Right cardiac atrium (tissue), 5 donors: Measurements from ENCODE around the gene MFN1. TPM values are rescaled to one million over a fixed set of nuclear protein-coding genes. Genes with fewer than 3 reads are reported as not detected.

Experiments used
- ATAC-seq, 2 donors: fragments of 200-7000 bp; cut with Tn5 transposase; one replicate each; pipeline versions ENCODE4 v1.8.0 to v1.9.1; 2020; ENCODE audit warnings: moderate library complexity in 2 of 2, mild to moderate bottlenecking in 1 of 2
- DNase-seq, 3 donors: peaks; one replicate each; pipeline ENCODE4 v3.0.0-alpha.2; 2020
- H3K27ac ChIP-seq: one replicate; pipeline ENCODE4 v1.5.1; 2013; ENCODE audit warnings: mild to moderate bottlenecking, low read length, control low read depth, moderate library complexity
- H3K27me3 ChIP-seq: one replicate; pipeline ENCODE4 v1.6.1; 2013; ENCODE audit not compliant: control insufficient read depth, insufficient read depth
- H3K4me1 ChIP-seq: one replicate; pipeline ENCODE4 v1.6.1; 2013; ENCODE audit warnings: low read length; ENCODE audit not compliant: control insufficient read depth, insufficient read depth
- H3K4me3 ChIP-seq: one replicate; pipeline ENCODE4 v1.5.1; 2013; ENCODE audit warnings: low read length, control low read depth
- H3K9me3 ChIP-seq: one replicate; pipeline ENCODE4 v1.6.1; 2013; ENCODE audit warnings: low read length; ENCODE audit not compliant: control insufficient read depth
- WGBS: extraction: QIAGEN DNeasy Blood & Tissue Kit; methylation state at CpG from one replicate; pipeline ENCODE4 v1.1.7; 2013; 5-methylcytosine and 5-hydroxymethylcytosine counted together
- intact Hi-C, 4 donors: fragments of 100-400 bp; cut with DNase I; formaldehyde crosslinking; loops; one replicate each; pipeline versions ENCODE4 v1.11.0 to v1.14.0; 2022 to 2023
- polyA plus RNA-seq: library from polyadenylated mRNA; stranded (reverse); fragments of 200-250 nt; gene quantifications from one replicate; pipeline ENCODE4 v1.2.3, GENCODE V29; 2013
- total RNA-seq, 4 donors: library from RNA; stranded (reverse); fragmentation: NEBNext Ultra II Directional; extraction: Animal tissue kit (Norgen Biotek cat#: 25700); gene quantifications; one replicate each; pipeline ENCODE4 v1.2.1, GENCODE V29; 2021
- donor health status: healthy with polysubstance abuse.
- donor health status: DM: no; HTN: yes; CAD: no.
- donor health status: DM: no; HTN: no; CAD: no.
- donor health status: DM: no; HTN: yes; CAD: no; lungs with severe emphysema.
- donor health status: DM: yes; HTN: yes; CAD: no.

The MFN1 gene
- total and polyA plus RNA-seq, 5 donors = 20.9 to 95.5 (median 70.3) TPM

DNA sequence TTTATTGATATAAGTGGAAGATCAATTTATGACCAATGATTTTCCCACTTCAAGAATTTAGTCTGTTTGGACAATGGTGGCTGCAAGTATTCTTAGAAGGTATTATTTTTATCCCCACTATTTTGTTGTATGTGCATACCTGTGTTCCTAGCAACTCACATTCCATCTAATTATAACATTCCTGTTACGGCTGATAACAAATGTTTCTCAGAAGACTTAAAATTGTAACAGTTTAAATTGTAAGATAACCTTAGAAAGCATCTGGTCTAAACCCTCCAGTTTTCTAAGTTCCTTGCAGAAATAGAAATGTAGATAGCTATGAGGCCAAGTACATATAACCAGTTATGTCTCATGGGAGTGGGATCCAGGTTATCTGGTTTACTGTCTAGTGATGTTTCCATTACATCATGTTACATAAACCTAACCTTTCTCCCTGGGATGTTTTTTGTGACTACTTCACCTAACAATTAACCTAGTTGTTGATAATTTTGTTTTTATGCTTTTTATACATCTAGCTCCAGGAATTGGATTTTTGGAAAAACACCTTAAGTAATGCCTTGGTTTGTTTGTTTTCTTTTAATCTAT, 11.1 kb upstream of the MFN1 start:
- H3K4me3 ChIP-seq = no peak overlapping the region
- DNase-seq (no peak), ATAC-seq (peak; percentile 51 to 68)
- 41% methylated on average over 1 of the region's 1 CpG for WGBS
- intact Hi-C loops = no loop called here
- no peaks in the 10 kb centered on the region for H3K9me3 ChIP-seq
- no peak overlapping the region for H3K27ac ChIP-seq
- no peaks in the 10 kb centered on the region for H3K27me3 ChIP-seq
- H3K4me1 ChIP-seq = no peaks in the 10 kb centered on the region

DNA sequence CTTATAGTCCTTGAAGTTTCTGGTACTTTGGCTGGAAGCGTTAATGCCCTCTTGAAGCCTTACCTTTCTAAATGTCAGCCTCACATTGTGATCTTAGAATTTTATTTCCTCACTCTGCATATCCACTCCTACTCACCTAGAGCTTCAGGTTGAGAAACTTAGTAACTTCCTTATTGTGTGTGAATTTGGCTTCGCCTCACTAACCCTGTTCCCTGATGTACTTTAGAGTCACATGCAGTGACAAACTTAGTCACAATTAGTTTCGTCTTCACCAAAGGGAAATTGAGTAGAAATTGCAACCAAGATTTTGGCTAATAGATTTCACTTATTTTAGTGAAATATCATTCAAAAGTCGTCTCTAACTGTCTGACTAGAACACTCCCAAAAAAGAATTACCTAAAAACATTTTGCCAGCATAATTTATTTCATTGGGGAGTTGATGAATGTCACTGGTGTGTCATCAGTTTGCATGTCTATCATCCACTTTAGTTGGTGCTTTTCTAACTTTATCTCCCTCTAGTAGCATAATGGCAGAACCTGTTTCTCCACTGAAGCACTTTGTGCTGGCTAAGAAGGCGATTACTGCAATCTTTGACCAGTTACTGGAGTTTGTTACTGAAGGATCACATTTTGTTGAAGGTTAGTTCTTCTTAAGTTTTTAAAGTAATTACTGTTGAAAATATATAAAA, 960 bp downstream of the MFN1 start:
- Histone ChIP-seq H3K27me3 (no peaks in the 10 kb centered on the region), H3K9me3 (no peaks in the 10 kb centered on the region), H3K4me1 (no peaks in the 10 kb centered on the region), H3K27ac (peak overlapping the region; percentile 13), H3K4me3 (peak overlapping the region; percentile 79)
- DNase-seq (no peak), ATAC-seq (no peak)
- WGBS = 30% methylated on average over 5 of the region's 5 CpGs
- intact Hi-C loops = loop anchor here in 1 of 4 donors (10.0 kb wide), 1 partner anchor 216 kb away; the partner anchor contains the start of gene ACTL6A

DNA sequence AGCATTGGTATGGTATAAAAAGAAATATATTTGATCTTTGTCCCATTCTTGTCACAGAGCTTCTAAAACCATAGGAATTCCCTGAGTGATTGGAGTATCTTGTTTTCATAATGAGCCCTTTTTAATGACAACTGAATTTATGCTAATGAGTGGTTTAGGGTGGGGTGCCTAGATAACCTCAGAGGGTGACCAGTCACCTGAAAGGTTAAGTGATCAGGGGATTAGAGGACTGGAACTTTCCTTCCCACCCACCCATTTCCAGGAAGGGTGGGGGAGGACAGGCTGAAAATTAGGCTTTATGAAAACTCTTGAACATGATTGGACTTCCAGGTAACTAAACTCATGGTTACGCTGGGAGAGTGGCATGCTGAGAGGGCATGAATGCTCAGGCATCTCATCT, 8.5 kb downstream of the MFN1 start:
- WGBS = 97% methylated on average over 1 of the region's 1 CpG
- no peak for DNase-seq
- H3K9me3 ChIP-seq = no peaks in the 10 kb centered on the region

DNA sequence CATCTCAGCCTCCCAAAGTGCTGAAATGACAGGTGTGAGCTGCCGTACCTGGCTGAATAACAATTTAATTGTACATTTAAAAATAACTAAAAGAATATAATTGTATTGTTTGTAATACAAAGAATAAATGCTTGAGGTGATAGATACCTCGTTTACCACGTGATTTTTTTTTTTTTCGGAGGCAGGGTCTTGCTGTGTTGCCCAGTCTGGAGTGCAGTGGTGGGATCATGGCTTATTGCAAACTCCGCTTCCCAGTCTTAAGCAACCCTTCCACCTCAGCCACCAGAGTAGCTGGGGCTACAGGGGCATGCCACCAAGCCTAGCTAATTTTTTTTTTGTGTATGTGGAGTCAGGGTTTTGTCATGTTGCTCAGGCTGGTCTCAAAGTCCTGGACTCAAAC, 15.8 kb downstream of the MFN1 start:
- no peaks in the 10 kb centered on the region for H3K27me3 ChIP-seq
- no peaks in the 10 kb centered on the region for H3K4me1 ChIP-seq
- DNase-seq = no peak
- no peaks in the 10 kb centered on the region for H3K9me3 ChIP-seq
- no peak overlapping the region for H3K4me3 ChIP-seq
- ATAC-seq = no peak
- 96% methylated on average over 5 of the region's 5 CpGs for WGBS
- intact Hi-C loops = loop anchor here in 1 of 4 donors (10.0 kb wide), 1 partner anchor 221 kb away; no protein-coding TSS in a partner anchor
- H3K27ac ChIP-seq = no peak overlapping the region

More for the DNA sequence above, 8.5 kb downstream of the MFN1 start:
- H3K27me3 ChIP-seq = no peaks in the 10 kb centered on the region
- no peaks in the 10 kb centered on the region for H3K4me1 ChIP-seq
- no peak overlapping the region for H3K27ac ChIP-seq
- no peak overlapping the region for H3K4me3 ChIP-seq
- intact Hi-C loops = no loop called here
- no peak for ATAC-seq

DNA sequence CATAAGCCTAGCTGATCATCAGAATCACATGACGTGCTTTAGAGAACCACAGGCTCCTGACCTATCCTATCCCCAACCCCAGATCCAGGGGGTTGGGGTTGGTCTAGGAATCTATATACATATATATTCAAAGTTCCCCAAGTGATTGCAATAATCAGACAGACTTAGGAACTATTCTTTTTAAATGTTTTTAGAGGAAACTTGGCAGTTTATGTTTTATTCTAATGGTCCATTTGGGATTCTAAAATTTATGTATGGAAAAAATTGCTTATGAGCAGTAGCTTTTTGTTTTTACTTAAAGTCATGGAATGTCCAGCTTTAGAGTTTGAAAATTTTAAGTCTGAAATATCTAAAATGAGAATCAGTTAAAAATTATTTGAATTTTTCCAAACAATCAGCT, 22.1 kb downstream of the MFN1 start:
- Histone ChIP-seq H3K4me3 (no peak overlapping the region), H3K4me1 (no peaks in the 10 kb centered on the region), H3K27me3 (no peaks in the 10 kb centered on the region), H3K9me3 (no peaks in the 10 kb centered on the region), H3K27ac (no peak overlapping the region)
- ATAC-seq = no peak
- DNase-seq = no peak
- 92% methylated on average over 1 of the region's 1 CpG for WGBS
- intact Hi-C loops = loop anchor here in 1 of 4 donors (10.0 kb wide), 1 partner anchor 215 kb away; no protein-coding TSS in a partner anchor

DNA sequence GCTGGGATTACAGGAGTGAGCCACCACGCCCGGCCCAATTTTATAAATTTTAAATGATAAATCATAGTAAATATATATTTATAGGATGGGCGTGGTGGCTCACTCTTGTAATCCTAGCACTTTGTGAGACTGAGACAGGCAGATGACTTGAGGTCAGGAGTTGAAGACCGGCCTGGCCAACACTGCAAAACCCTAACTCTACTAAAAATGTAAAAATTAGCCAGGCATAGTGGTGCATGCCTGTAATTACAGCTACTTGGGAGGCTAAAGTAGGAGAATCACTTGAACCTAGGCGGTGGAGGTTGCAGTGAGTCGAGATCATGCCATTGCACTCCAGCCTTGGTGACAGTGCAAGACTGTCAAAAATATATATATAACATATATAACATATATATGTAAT, 26.4 kb downstream of the MFN1 start:
- 98% methylated on average over 6 of the region's 6 CpGs for WGBS
- DNase-seq (no peak), ATAC-seq (no peak)
- H3K4me1 ChIP-seq = no peaks in the 10 kb centered on the region
- H3K4me3 ChIP-seq = no peak overlapping the region
- intact Hi-C loops = no loop called here
- no peaks in the 10 kb centered on the region for H3K27me3 ChIP-seq
- H3K9me3 ChIP-seq = no peaks in the 10 kb centered on the region
- H3K27ac ChIP-seq = no peak overlapping the region

GRCh38 chr3:179375091-179375999, 27.8 kb downstream of the MFN1 start:
- H3K27ac ChIP-seq = no peak overlapping the region
- ATAC-seq (no peak), DNase-seq (no peak)
- H3K4me3 ChIP-seq = no peak overlapping the region
- no peaks in the 10 kb centered on the region for H3K9me3 ChIP-seq
- no peaks in the 10 kb centered on the region for H3K4me1 ChIP-seq
- intact Hi-C loops = no loop called here
- H3K27me3 ChIP-seq = no peaks in the 10 kb centered on the region
- WGBS = 89% methylated on average over 12 of the region's 12 CpGs

- 91% methylated on average over 1 of the region's 1 CpG for WGBS
- H3K9me3 ChIP-seq = no peaks in the 10 kb centered on the region
- H3K4me3 ChIP-seq = no peak overlapping the region
- no peak overlapping the region for H3K27ac ChIP-seq
- H3K4me1 ChIP-seq = no peaks in the 10 kb centered on the region
- DNase-seq (no peak), ATAC-seq (no peak)
- intact Hi-C loops = no loop called here
- H3K27me3 ChIP-seq = no peaks in the 10 kb centered on the region
Observed at GRCh38 chr3:179376474-179376873, 29.0 kb downstream of the MFN1 start.

- no peaks in the 10 kb centered on the region for H3K27me3 ChIP-seq
- DNase-seq (no peak), ATAC-seq (no peak)
- H3K9me3 ChIP-seq = no peaks in the 10 kb centered on the region
- H3K27ac ChIP-seq = no peak overlapping the region
- WGBS = 85% methylated on average over 1 of the region's 1 CpG
- no peak overlapping the region for H3K4me3 ChIP-seq
- no peaks in the 10 kb centered on the region for H3K4me1 ChIP-seq
- intact Hi-C loops = no loop called here
Observed at GRCh38 chr3:179391906-179392305, 44.4 kb downstream of the MFN1 start.

GRCh38 chr3:179398574-179399231, 51.2 kb downstream of the MFN1 start:
- no peaks in the 10 kb centered on the region for H3K27me3 ChIP-seq
- ATAC-seq (no peak), DNase-seq (no peak)
- no peaks in the 10 kb centered on the region for H3K9me3 ChIP-seq
- H3K27ac ChIP-seq = no peak overlapping the region
- no peak overlapping the region for H3K4me3 ChIP-seq
- intact Hi-C loops = no loop called here
- no peaks in the 10 kb centered on the region for H3K4me1 ChIP-seq
- 75% methylated on average over 2 of the region's 2 CpGs for WGBS
